Kidney capillary endothelial cell (primary cell): ENCODE data around the gene HSPA1B.
"Not testable (repeated sequence)": the region's sequence is repeated elsewhere in the genome, so short reads cannot be mapped to it uniquely, and the experiment has no call there.

Source experiments
- DNase-seq: peaks from one replicate; pipeline ENCODE4 v3.0.0-alpha.2; 2018; ENCODE audit warnings: low spot score

Gene HSPA1B

DNA sequence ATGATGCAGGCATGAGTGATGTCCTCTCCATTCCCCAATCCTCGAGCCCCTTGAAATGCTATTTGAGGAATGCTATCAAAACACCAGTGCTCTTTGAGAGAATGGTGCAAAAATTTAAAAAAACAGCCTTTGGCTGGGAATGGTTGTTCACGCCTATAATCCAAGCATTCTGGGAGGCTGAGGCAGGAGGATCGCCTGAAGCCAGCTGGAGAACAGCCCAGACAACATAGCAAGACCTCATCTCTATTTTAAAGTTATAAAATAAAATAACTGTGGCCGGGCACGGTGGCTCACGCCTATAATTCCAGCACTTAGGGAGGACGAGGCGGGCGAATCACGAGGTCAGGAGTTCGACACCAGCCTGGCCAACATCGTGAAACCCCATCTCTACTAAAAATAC is 27.8 kb upstream of the HSPA1B start:
- no peak for DNase-seq

DNA sequence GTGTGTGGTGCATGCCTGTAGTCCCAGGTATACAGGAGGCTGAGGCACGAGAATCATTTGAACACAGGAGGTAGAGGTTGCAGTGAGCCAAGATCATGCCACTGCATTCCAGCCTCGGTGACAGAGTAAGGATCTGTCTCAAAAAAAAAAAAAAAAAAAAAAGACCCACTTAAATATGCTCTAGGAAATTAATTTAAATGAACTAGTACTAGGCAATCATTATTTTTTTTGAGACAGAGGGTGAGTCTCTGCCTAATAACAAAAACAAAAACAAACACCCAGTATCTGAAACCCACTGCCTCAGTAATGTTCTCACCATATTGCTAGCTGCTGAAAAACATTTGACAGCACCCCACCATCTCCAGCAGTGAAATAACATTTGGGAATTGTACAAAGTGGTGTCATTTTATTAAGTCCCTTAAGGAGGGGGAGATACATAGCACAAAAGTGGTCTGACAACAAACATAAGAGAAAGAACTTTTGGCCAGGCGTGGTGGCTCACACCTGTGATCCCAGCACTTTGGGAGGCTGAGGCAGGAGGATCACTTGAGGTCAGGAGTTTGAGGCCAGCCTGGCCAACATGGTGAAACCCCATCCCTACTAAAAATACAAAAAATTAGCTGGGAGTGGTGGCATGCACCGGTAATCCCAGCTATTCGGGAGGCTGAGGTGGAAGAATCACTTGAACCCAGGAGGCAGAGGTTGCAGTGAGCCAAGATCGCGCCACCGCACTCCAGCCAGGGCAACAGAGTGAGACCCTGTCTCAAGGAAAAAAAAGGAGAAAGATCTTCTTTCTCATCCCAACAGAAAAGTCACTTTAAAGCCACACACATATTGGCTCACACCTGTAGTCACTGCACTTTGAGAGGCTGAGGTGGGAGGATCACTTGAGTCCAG is 26.3 kb upstream of the HSPA1B start:
- DNase-seq = not testable (repeated sequence)

GRCh38 chr6:31805939-31806469 is 21.5 kb upstream of the HSPA1B start:
- no peak for DNase-seq

DNA sequence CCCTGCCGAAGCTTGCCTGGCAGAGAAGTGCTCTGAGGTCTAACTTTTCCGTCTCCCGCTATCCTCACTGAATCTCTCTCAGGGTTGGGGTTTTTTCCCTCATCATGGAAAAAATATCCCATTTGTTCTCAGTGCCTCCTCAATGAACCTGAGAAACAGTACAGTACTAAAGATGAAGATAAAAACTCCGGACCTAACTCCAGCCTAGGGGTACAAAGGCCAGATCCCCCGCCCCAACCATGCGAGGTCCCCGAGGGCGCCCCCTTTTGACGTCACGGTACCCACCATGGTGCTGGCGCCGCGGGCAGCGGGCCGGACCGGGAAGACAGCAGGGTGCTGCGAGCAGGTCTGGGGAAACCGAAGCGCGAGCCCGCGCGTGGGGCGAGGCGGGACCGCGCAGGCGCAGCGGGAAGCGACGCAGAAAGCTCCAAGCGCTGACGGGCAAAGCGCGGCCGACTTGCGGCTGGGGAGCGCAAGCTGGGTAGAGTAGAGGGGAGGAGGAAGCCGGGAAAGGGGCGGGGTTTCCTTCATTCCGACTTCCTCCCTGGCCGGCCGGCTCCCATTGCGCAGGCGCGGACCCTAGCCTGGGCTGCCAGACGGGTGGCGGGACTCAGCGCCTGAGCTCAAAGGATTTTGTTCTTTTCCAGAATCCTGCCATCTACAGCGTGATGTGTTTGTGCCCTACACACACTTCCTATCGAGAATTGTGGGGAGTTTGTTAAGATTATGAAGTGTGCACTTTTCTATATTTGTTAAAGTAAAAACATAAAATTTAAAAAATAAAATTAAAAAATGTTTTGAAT is 20.9 kb upstream of the HSPA1B start, which contains the start of gene LSM2:
Gene LSM2 (minus strand): TSS at position 497 of the 803 bp plus-strand sequence. CDS start 209 bp downstream, at position 288.
- DNase-seq = peak; percentile 96

DNA sequence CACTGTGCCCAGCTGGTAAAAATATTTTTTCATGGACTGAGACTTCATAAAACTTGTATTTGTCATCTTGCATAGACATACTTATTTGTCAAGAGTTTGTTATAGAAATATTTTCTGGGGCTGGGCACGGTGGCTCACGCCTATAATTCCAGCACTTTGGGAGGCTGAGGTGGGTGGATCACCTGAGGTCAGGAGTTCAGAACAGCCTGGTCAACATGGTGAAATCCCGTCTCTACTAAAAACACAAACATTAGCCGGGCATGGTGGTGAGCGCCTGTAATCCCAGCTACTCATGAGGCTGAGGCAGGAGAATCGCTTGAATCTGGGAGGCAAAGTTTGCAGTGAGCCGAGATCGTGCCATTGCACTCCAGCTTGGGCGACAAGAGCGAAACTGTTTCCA is 18.9 kb upstream of the HSPA1B start:
- not testable (repeated sequence) for DNase-seq

DNA sequence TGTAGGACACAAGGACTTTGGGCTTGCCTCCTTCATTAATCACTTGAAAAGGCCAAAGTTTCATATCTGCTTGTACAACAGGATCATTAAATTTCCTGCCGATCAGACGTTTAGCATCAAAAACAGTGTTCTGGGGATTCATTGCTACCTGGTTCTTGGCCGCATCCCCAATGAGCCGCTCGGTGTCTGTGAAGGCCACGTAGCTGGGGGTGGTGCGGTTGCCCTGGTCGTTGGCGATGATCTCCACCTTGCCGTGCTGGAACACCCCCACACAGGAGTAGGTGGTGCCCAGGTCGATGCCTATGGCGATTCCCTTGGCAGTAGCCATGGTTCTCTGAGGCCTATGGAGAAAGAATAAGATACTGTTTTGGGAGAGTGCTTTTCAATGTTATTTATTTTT is 15.9 kb upstream of the HSPA1B start:
- no peak for DNase-seq

DNA sequence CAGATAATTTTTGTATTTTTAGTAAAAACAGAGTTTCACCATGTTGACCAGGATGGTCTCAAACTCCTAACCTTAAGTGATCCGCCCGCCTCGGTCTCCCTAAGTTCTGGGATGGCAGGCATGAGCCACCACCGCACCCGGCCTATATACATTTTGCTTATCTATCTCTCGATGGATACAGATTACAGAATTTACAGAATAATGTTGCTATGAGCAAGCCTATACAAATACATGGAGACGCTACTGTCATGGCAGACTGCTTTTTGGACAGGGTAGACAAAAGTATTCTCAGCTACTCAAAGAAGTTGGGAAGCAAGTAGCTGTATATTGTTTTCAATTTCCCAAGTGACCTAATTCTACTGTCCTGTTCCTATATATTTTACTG is 14.1 kb upstream of the HSPA1B start:
- no peak for DNase-seq

- DNase-seq = peak; percentile 92
Measured at GRCh38 chr6:31814677-31815024, 12.9 kb upstream of the HSPA1B start.

DNA sequence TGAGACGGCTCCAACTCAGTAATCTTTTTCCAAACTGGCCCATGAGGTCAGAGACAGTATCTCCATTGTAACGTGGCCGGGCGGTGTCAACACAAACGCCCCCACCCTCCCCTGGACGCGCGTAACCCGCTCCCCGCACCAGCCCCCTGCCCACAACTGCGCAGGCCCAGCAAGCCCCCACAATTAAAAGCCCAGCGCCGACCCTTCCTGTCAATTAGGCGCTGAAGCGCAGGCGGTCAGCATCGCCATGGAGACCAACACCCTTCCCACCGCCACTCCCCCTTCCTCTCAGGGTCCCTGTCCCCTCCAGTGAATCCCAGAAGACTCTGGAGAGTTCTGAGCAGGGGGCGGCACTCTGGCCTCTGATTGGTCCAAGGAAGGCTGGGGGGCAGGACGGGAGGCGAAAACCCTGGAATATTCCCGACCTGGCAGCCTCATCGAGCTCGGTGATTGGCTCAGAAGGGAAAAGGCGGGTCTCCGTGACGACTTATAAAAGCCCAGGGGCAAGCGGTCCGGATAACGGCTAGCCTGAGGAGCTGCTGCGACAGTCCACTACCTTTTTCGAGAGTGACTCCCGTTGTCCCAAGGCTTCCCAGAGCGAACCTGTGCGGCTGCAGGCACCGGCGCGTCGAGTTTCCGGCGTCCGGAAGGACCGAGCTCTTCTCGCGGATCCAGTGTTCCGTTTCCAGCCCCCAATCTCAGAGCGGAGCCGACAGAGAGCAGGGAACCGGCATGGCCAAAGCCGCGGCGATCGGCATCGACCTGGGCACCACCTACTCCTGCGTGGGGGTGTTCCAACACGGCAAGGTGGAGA is 12.3 kb upstream of the HSPA1B start, which contains the start of the genes HSPA1A and HSPA1L:
Gene HSPA1A (plus strand): TSS at position 519 of the 814 bp plus-strand sequence. CDS start 214 bp downstream, at position 733.
Gene HSPA1L (minus strand): TSS at position 259 of the 814 bp plus-strand sequence. CDS start 3,311 bp downstream, outside the sequence.
- peak; percentile 94 for DNase-seq

GRCh38 chr6:31817133-31817928 is 10.2 kb upstream of the HSPA1B start:
- DNase-seq = not testable (repeated sequence)

DNA sequence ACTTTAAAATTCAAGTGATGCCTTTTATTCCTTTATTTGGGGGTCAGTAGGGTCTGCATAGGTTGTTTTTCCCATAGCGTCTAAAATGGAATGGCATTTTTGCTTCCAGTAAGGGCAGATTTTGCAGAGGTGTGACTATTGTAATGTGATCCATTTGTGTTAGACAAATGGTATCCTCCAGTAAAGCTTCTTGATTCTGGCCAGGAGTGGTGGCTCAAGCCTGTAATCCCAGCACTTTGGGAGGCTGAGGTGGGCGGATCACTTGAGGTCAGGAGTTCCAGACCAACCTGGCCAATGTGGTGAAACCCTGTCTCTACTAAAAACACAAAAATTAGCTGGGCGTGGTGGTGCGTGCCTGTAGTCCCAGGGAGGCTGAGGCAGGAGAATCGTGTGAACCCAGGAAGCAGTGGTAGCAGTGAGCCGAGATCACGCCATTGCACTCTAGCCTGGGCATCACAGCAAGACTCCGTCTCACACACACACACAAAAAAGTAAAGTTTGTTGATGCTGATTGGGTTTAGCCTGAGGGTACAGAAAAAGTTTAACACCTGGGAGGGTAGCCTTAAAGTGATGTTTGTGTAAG is 9.5 kb upstream of the HSPA1B start:
- DNase-seq = not testable (repeated sequence)

- no peak for DNase-seq
Measured at GRCh38 chr6:31819871-31820299, 7.7 kb upstream of the HSPA1B start.

DNA sequence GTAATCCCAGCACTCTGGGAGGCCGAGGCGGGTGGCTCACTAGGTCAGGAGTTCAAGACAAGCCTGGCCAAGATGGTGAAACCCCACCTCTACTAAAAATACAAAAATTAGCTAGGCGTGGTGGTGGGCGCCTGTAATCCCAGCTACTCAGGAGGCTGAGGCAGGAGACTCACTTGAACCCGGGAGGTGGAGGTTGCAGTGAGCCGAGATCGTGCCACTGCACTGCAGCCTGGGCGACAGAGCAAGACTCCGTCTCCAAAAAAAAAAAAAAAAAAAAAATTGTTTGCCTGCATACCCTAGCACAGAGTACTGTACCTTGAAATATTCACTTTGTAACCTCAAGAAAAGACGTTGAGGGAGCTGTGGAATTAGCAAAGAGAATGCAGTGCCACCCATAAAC is 7.1 kb upstream of the HSPA1B start:
- DNase-seq = not testable (repeated sequence)

GRCh38 chr6:31821301-31822035 is 6.1 kb upstream of the HSPA1B start:
- no peak for DNase-seq

- no peak for DNase-seq
Measured at GRCh38 chr6:31822036-31822821, 5.3 kb upstream of the HSPA1B start.

DNA sequence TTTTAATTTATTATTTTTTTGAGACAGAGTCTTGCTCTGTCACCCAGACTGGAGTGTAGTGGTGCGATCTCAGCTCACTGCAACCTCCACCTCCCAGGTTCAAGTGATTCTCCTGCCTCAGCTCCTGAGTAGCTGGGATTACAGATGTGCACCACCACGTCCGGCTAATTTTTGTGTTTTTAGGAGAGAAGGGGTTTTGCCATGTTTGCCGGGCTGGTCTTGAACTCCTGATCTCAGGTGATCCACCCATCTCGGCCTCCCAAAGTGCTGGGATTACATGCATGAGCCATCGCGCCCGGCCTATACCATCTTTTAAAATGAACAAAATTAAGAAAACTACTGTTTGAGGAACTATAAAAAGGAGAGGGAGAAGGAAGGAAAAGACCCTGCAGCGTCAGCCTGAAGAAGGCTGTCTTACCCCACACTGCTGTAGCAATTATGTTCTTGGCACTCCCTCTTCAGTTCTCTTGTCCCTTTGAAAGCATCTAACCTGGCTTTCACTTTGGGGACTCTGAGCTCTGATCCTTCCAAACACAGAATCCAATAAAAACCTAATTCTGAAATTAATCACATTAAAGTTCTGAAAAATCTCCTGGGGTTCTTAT is 3.8 kb upstream of the HSPA1B start:
- DNase-seq = not testable (repeated sequence)

- DNase-seq = no peak
Measured at GRCh38 chr6:31825553-31825952, 2.0 kb upstream of the HSPA1B start.

GRCh38 chr6:31826793-31827285 is 699 bp upstream of the HSPA1B start:
- no peak for DNase-seq
